K562 (cell line): ENCODE results near the gene ZNF519. TPM values are rescaled to one million over a fixed set of nuclear protein-coding genes. Genes with fewer than 3 reads are reported as not detected.

Experiments
- ATAC-seq: fragments of 200-7000 bp; cut with Tn5 transposase; 3 replicates; pipeline ENCODE4 v1.9.1; 2020; ENCODE audit warnings: moderate library complexity
- BruUV-seq: library from RNA; stranded (reverse); fragments of 400-500 nt; replicated peaks from 2 replicates; lab custom pipeline; 2021; lab: Mats Ljungman, UMichigan
- CTCF ChIA-PET: fragments of 300-600 bp; formaldehyde crosslinking; extraction: SDS; loops from one replicate; lab custom pipeline; 2021; ENCODE audit warnings: low intra/inter-chr PET ratio; lab: Yijun Ruan, JAX
- POLR2A ChIA-PET: fragments of 300-600, 350-650 bp; sonication (Branson Sonifier 250); formaldehyde crosslinking; extraction: SDS; loops from one replicate; lab custom pipeline; 2021; ENCODE audit warnings: antibody characterized with exemption, inconsistent platforms; lab: Yijun Ruan, JAX
- DNase-seq, 4 experiments: peaks; one replicate each; pipeline versions ENCODE4 v3.0.0 to v3.0.0-alpha.2; 2011 to 2018; ENCODE audit warnings: low spot score in 3 of 4, mixed read lengths in 3 of 4; ENCODE audit errors: extremely low read depth in 1 of 4
- FAIRE-seq: peaks from 2 replicates; lab custom pipeline; 2011; peaks lifted over from hg19 to GRCh38; lab: Jason Lieb, UNC
- H2AFZ ChIP-seq: 2 replicates; pipeline ENCODE4 v1.6.0; 2011; ENCODE audit warnings: low read depth, low read length, control low read depth, inconsistent platforms
- H3K27ac ChIP-seq: fragments of 200-600 bp; 3 replicates; pipeline ENCODE4 v1.8.0; 2011; ENCODE audit warnings: low read depth, mild to moderate bottlenecking, control low read depth, inconsistent platforms, low read length, moderate library complexity, mixed read lengths; ENCODE audit errors: extremely low read depth
- H3K27me3 ChIP-seq, 2 experiments: fragments of 300-600 bp in 1 of 2; 2 replicates in 1 of 2; 3 replicates in 1 of 2; pipeline versions ENCODE4 v1.6.0 to v1.8.0; 2011; ENCODE audit warnings: inconsistent platforms in 2 of 2, low read length in 2 of 2, mild to moderate bottlenecking in 1 of 2, mixed read lengths in 1 of 2, moderate library complexity in 1 of 2; ENCODE audit not compliant: control insufficient read depth in 2 of 2, insufficient read depth in 2 of 2
- H3K36me3 ChIP-seq: fragments of 300-600 bp; 3 replicates; pipeline ENCODE4 v1.8.0; 2011; ENCODE audit warnings: mild to moderate bottlenecking, low read length, inconsistent platforms; ENCODE audit not compliant: control insufficient read depth, insufficient read depth
- H3K4me1 ChIP-seq, 2 experiments: fragments of 200-600 bp in 1 of 2; replicated peaks in 1 of 2; 2 replicates in 1 of 2; 3 replicates in 1 of 2; pipeline versions ENCODE4 v1.5.1 to v1.8.0; 2011; ENCODE audit warnings: inconsistent platforms in 2 of 2, low read length in 2 of 2, mild to moderate bottlenecking in 1 of 2, mixed read lengths in 1 of 2, moderate library complexity in 1 of 2; ENCODE audit not compliant: control insufficient read depth in 2 of 2, insufficient read depth in 2 of 2
- H3K4me2 ChIP-seq: 2 replicates; pipeline ENCODE4 v1.6.1; 2011; ENCODE audit warnings: low read length, control low read depth, inconsistent platforms, mixed read lengths; ENCODE audit not compliant: insufficient read depth
- H3K4me3 ChIP-seq: fragments of 200-600 bp; sonication (generic), shearing (Covaris generic); 2 replicates; pipeline ENCODE4 v1.5.1; 2016; ENCODE audit warnings: control low read depth, inconsistent platforms
- H3K79me2 ChIP-seq: fragments of 200-600 bp; 3 replicates; pipeline ENCODE4 v1.8.0; 2011; ENCODE audit warnings: low read length, inconsistent platforms; ENCODE audit not compliant: control insufficient read depth, insufficient read depth
- H3K9ac ChIP-seq, 2 experiments: 2 replicates each; pipeline versions ENCODE4 v1.6.0 to v1.6.1; 2011; ENCODE audit warnings: low read depth in 2 of 2, low read length in 2 of 2, control low read depth in 1 of 2, inconsistent platforms in 1 of 2, mild to moderate bottlenecking in 1 of 2, mixed read lengths in 1 of 2; ENCODE audit not compliant: insufficient read depth in 1 of 2
- H3K9me1 ChIP-seq: one replicate; pipeline ENCODE4 v1.6.0; 2011; ENCODE audit warnings: inconsistent platforms, mild to moderate bottlenecking, low read length, moderate library complexity; ENCODE audit not compliant: control insufficient read depth, insufficient read depth
- H3K9me3 ChIP-seq: replicated peaks from 2 replicates; pipeline ENCODE4 v1.5.1; 2011; ENCODE audit warnings: low read depth, low read length, inconsistent platforms; ENCODE audit not compliant: control insufficient read depth, insufficient read depth
- H4K20me1 ChIP-seq: replicated peaks from 2 replicates; pipeline ENCODE4 v1.6.1; 2011; ENCODE audit warnings: low read length, inconsistent platforms, mixed read lengths; ENCODE audit not compliant: control insufficient read depth, insufficient read depth
- BACH1 ChIP-seq: fragments of 200-800 bp; sonication (Bioruptor generic); IDR thresholded peaks from 2 replicates; pipeline ENCODE4 v1.6.1; 2016; ENCODE audit warnings: missing genetic modification characterization, missing compliant biosample characterization
- CC2D1A ChIP-seq: fragments of 450-650 bp; IDR thresholded peaks from 2 replicates; pipeline ENCODE4 v1.6.1; 2017; ENCODE audit warnings: mild to moderate bottlenecking
- ELF2 ChIP-seq: fragments of 250-450 bp; sonication (Bioruptor Pico); IDR thresholded peaks from 2 replicates; pipeline ENCODE4 v1.5.0; 2021; ENCODE audit warnings: mild to moderate bottlenecking
- MCM2 ChIP-seq: fragments of 450-650 bp; IDR thresholded peaks from 2 replicates; pipeline ENCODE4 v1.6.1; 2017; ENCODE audit warnings: low read depth, mild to moderate bottlenecking
- NFIC ChIP-seq: fragments of 450-650 bp; IDR thresholded peaks from 2 replicates; pipeline ENCODE4 v1.6.1; 2017; ENCODE audit warnings: mild to moderate bottlenecking, inconsistent platforms
- NR2C2 ChIP-seq, 2 experiments: fragments of 200-800 bp in 1 of 2; sonication (Bioruptor generic) in 1 of 2; sonication (generic) in 1 of 2; formaldehyde crosslinking in 1 of 2; IDR thresholded peaks; 2 replicates each; pipeline versions ENCODE4 v1.6.1 to v1.8.0; 2016 to 2022; ENCODE audit warnings: mild to moderate bottlenecking in 1 of 2, missing compliant biosample characterization in 1 of 2, missing genetic modification characterization in 1 of 2, missing genetic modification reagents in 1 of 2
- PHF20 ChIP-seq: fragments of 450-650 bp; IDR thresholded peaks from 2 replicates; pipeline ENCODE4 v1.6.1; 2018; ENCODE audit not compliant: partially characterized antibody
- POLR2AphosphoS2 ChIP-seq: IDR thresholded peaks from 2 replicates; pipeline ENCODE4 v1.6.1; 2012; ENCODE audit warnings: low read length, improper control_type of control experiment
- RHOXF2B ChIP-seq: fragments of 250-450 bp; sonication (Bioruptor Pico); conservative IDR thresholded peaks from 2 replicates; pipeline ENCODE4 v1.5.1; 2021
- SUPT5H ChIP-seq: fragments of 450-650 bp; IDR thresholded peaks from 2 replicates; pipeline ENCODE4 v1.6.1; 2016
- THAP12 ChIP-seq: fragments of 250-450 bp; sonication (Bioruptor Pico); IDR thresholded peaks from 2 replicates; pipeline ENCODE4 v1.9.0; 2021; ENCODE audit warnings: mild to moderate bottlenecking, inconsistent platforms
- ZC3H4 ChIP-seq: sonication (generic); formaldehyde crosslinking; IDR thresholded peaks from 2 replicates; pipeline ENCODE4 v1.9.0; 2021; ENCODE audit warnings: missing genetic modification reagents, borderline replicate concordance
- ZKSCAN8 ChIP-seq: fragments of 200-800 bp; sonication (Bioruptor generic); IDR thresholded peaks from 2 replicates; pipeline ENCODE4 v1.6.1; 2016; ENCODE audit warnings: missing genetic modification characterization, missing compliant biosample characterization
- WGBS: fragments of 100-300 bp; shearing (Covaris generic); methylation state at CpG from one replicate; pipeline ENCODE4 v1.1.6; 2016; ENCODE audit warnings: low coverage, mixed read lengths; ENCODE audit not compliant: insufficient coverage; ENCODE audit errors: missing lambda C conversion rate; 5-methylcytosine and 5-hydroxymethylcytosine counted together
- in situ Hi-C: fragments of 300-500 bp; cut with MboI; formaldehyde crosslinking; loops from 4 replicates; pipeline ENCODE4 v1.15.0; 2018; ENCODE audit warnings: inconsistent platforms, mixed read lengths
- intact Hi-C: fragments of 100-400 bp; cut with micrococcal nuclease; formaldehyde crosslinking; loops from 2 replicates; pipeline ENCODE4 v1.14.2; 2022
- polyA plus RNA-seq, 8 experiments: library from polyadenylated mRNA; depleted of rRNA in 4 of 8; stranded (reverse) in 5 of 8; unstranded in 3 of 8; fragments of >200 nt; fragmentation: Nextera tagmentation in 2 of 8; fragmentation: Illumina TruSeq in 1 of 8; extraction: Ambion mirVana in 2 of 8; extraction: Trizol in 1 of 8; gene quantifications; 2 replicates each; pipeline versions ENCODE4 v1.2.1 to v1.2.3, GENCODE V29; 2011 to 2014; ENCODE audit warnings: inconsistent platforms in 1 of 8, missing spikeins in 1 of 8
- total RNA-seq, 7 experiments: library from RNA; depleted of rRNA in 6 of 7; stranded (reverse); fragments of >200 nt in 6 of 7; fragmentation: Illumina TruSeq in 2 of 7; extraction: Trizol in 2 of 7; gene quantifications; 2 replicates each; pipeline versions ENCODE4 v1.2.1 to v1.2.3, GENCODE V29; 2011 to 2021; ENCODE audit warnings: low replicate concordance in 1 of 7
- TF ChIP-seq, protein P1 (sequence below): sonication (generic); formaldehyde crosslinking; IDR thresholded peaks from 2 replicates; pipeline ENCODE4 v1.8.1; 2023; ENCODE audit warnings: mild to moderate bottlenecking, missing genetic modification reagents

Gene ZNF519
- total and polyA plus RNA-seq, 9 of the 15 experiments (the other 6 are each of a cell fraction or from before 2014, with no cell fraction given) = 5.1 to 15.1 (median 7.9) TPM

GRCh38 chr18:14093307-14093915 lies 38.8 kb downstream of the ZNF519 start:
- Histone ChIP-seq H3K4me3 (no peak overlapping the region), H4K20me1 (no peaks in the 10 kb centered on the region), H3K27ac (no peak overlapping the region), H3K9me1 (no peaks in the 10 kb centered on the region), H3K9ac (no peak overlapping the region), H3K9me3 (no peaks in the 10 kb centered on the region), H3K27me3 (no peaks in the 10 kb centered on the region), H3K79me2 (no peaks in the 10 kb centered on the region), H3K36me3 (no peaks in the 10 kb centered on the region), H3K4me2 (no peak overlapping the region), H2AFZ (no peak overlapping the region), H3K4me1 (no peaks in the 10 kb centered on the region)
- 0% methylated on average over 1 of the region's 1 CpG for WGBS
- ATAC-seq = no peak
- no TSS peak for BruUV-seq
- no peak for DNase-seq
- ChIA-PET CTCF (no interaction called here), POLR2A (no interaction called here)
- intact Hi-C loops (no loop called here), in situ Hi-C loops (no loop called here)
- no peak for FAIRE-seq
- TF ChIP-seq ZC3H4 (CRISPR knock-in tag) (no peak), MCM2 (no peak), CC2D1A (no peak), NFIC (no peak), PHF20 (no peak), SUPT5H (no peak), RHOXF2B (CRISPR knock-in tag) (no peak), ZKSCAN8 (CRISPR knock-in tag) (no peak), BACH1 (no peak), THAP12 (no peak), POLR2AphosphoS2 (no peak), ELF2 (CRISPR knock-in tag) (no peak), NR2C2 (CRISPR knock-in tag; IDR thresholded peaks at IDR 0.05) (no peak), NR2C2 (tag; IDR thresholded peaks at IDR 0.05) (no peak)
- TF ChIP-seq, protein P1, sequence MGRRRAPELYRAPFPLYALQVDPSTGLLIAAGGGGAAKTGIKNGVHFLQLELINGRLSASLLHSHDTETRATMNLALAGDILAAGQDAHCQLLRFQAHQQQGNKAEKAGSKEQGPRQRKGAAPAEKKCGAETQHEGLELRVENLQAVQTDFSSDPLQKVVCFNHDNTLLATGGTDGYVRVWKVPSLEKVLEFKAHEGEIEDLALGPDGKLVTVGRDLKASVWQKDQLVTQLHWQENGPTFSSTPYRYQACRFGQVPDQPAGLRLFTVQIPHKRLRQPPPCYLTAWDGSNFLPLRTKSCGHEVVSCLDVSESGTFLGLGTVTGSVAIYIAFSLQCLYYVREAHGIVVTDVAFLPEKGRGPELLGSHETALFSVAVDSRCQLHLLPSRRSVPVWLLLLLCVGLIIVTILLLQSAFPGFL (CRISPR knock-in tag) = no peak
